ENCODE measurements around the gene CLIP2.
"Not testable (repeated sequence)": the region's sequence is repeated elsewhere in the genome, so short reads cannot be mapped to it uniquely, and the experiment has no call there.

CLIP2 gene

DNA sequence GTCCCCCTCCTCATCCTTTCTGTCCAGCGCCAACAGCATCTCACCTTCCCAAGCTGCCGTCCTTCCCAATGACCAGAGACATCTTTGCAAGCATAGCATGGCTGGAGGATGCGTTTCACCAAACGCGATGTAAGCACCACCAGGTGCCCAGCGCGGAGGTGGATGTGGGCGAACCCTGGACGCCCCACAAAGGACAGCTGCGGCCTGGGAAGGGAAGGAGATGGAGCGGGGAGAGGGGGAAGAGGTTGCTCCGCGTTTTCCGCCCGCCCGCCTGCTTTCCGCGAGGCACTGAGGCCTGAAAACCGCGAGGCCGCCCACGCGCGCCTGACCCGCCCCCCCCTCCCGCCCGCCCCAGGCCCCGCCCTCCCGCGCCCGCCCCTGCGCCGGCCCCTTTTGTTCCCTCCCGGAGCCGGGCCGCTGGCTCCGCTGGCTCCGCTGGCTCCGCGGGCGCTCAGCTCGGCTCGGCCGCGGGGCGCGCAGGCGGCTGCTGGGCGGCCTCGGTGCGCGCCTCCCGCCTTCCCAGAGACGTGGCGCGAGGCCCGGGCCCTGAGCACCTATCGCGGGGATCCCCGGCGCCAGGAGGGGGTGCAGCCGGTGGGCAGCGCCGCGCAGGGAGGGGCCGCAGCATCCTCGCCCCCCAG lies at the start of gene CLIP2:
Gene CLIP2, plus strand, starts transcription at position 390 of the 641 bp plus-strand sequence. CDS start 28,140 bp downstream, outside the sequence.
- peak; percentile 60 for DNase-seq

DNA sequence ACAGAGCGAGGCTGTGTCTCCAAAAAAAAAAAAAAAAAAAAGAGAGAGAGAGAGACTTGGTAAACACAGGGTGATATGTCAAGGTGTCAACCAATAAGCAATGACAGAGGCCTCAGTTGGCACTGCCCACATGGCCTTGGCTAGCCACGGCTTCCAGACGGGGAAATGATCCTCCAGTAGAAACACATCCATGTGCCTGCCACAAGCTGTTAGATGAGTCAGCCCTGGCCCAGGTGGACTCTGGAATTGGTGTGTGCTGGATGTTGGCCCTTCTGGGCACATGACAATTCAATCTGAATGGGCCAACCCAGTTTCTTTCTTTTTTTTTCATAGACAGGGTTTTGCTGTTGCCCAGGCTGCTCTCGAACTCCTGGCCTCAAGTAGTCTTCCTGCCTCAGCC lies 48.7 kb upstream of the CLIP2 start:
- no peak for DNase-seq

DNA sequence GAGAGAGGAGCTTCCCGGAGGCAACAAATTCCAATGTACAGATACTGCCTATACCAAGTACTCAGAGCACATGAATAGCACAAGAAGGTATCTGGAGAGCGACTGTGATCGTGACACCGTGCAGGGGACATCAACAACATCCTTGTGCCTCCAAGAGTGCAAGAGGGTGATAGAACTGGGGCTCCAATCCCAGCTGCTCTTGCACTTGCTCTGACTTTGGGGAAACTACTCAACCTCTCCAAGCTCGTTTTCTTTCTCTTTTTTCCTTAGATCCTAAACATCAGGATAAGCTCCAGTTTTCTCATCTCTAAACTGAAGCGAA lies 47.1 kb upstream of the CLIP2 start:
- no peak for DNase-seq

DNA sequence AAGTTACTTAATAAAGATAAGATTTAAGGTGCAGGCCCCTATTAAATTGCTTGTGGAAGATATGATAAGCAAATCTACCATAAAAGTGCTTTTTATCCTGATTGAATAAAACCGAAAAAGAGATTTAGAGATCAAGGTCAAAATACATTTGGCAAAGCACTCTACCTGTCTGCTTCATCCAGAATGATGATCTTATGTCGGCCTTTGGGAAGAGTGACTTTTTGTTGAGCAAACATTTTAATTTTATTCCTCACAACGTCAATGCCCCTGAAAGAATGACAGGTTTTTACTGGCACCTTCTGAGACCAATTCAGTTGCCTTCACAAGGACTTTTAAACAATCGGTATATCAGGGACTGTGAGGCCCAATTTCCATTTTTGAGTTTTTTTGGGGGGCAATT lies 42.7 kb upstream of the CLIP2 start:
- no peak for DNase-seq

DNA sequence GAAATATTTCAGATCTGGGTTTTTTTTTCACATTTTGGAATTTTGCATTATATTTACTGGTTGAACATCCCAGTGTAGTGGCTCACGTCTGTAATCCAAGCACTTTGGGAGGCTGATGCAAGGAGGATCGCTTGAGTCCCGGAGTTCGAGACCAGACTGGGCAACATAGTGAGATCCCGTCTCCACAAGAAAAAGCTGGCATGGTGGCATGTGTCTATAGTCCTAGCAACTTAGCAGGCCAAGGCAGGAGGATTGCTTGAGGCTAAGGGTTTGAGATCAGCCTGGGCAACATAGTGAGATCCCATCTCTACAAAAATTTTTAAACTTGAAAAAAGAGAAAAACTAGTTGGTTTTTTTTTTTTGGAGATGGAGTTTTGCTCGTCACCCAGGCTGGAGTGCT lies 41.1 kb upstream of the CLIP2 start:
- no peak for DNase-seq

DNA sequence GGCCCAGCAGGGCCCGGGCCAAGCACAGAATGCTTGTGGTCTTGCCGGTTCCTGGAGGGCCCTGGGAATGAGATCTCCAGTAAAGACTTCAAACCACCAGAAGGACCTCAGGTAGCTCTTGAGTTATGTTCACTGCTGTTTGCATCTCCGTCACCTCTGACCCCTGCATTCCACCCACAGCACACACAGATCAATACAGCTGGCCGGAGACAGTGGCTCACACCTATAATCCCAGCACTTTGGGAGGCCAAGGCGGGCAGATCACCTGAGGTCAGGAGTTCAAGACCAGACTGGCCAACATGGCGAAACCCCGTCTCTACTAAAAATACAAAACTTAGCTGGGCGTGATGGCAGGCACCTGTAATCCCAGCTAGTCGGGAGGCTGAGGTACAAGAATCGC lies 40.1 kb upstream of the CLIP2 start:
- DNase-seq, result not testable (repeated sequence)

DNA sequence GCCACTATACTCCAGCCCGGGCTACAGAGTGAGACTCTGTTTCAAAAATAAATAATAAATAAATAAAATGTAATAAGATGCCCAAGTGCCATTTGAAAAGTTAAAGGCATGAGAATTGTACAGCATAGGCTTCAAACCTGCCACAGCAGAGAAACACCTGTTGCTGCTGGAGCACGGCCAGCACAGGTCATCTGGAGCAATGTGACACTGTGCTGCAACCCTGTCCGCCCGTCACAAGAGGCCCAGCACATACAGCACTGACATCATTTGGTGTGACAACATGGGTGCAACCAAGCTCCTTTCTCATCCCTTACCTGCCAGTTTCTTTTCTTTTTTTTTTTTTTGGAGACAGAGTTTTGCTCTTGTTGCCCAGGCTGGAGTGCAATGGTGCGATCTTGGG lies 36.3 kb upstream of the CLIP2 start:
- no peak for DNase-seq

DNA sequence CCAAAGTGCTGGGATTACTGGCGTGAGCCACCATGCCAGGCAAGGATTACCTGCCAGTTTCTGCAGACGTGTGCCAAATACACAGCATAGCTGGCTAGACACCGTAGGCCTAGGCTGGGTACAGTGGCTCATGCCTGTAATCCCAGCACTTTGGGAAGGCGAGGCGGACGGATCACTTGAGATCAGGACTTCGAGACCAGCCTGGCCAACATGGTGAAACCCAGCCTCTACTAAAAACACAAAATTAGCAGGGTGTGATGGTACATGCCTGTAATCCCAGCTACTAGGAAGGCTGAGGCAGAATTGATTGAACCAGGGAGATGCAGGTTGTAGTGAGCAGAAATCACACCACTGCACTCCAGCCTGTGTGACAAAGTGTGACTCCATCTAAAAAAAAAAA lies 35.9 kb upstream of the CLIP2 start:
- no peak for DNase-seq

DNA sequence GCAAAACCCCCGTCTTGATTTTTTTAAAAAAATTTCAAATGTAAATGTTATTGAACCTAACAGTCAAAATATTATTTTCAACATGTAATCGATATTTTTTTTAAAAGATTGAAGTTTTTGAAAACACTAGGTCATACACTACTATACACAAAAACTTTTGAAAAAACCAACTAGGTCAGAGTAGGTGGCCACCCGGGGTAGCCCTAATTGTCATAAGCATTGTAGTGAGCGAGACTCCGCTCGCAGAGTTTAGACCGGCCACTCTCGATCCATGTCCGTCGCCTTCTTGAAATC lies 35.4 kb upstream of the CLIP2 start:
- no peak for DNase-seq

DNA sequence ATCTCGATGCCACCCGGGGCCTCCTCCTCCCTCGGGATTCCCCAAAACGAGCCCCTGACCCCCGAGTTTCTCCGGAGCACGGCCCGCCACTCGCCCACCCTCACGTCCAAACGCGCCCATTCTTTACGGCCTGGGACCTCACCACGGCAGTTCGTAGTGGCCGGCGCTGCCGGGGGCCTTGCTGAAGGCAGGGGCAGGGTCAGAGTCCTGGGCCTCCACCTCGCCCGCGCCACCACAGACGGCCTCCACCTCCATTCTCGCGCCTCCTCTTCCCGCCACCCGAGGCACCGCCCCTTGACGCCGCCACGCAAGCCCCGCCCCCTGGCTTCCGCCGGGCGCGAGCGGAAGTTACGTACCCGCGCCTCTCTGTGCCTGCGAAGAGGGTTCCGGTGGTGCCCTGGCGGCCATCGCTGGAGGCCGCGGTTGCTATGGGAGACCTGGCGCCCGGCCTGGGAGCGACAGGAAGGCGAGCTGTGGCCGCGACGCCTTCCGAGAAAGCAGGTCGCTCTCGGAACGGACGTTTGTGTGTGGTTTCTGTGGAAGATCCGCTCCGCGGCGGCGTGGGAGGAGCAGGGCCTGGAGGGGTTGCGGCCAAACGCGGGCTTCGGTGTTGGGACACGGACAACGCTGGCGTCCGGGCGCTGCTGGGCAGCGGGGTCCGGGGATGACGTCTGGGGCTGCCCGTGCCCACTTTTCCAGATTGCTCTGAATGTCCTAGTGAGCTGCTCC lies 34.9 kb upstream of the CLIP2 start, which contains the start of gene RFC2:
Gene RFC2, minus strand, starts transcription at position 271 of the 729 bp plus-strand sequence. Its CDS starts 16 bp downstream, at position 255.
- peak; percentile 98 for DNase-seq

DNA sequence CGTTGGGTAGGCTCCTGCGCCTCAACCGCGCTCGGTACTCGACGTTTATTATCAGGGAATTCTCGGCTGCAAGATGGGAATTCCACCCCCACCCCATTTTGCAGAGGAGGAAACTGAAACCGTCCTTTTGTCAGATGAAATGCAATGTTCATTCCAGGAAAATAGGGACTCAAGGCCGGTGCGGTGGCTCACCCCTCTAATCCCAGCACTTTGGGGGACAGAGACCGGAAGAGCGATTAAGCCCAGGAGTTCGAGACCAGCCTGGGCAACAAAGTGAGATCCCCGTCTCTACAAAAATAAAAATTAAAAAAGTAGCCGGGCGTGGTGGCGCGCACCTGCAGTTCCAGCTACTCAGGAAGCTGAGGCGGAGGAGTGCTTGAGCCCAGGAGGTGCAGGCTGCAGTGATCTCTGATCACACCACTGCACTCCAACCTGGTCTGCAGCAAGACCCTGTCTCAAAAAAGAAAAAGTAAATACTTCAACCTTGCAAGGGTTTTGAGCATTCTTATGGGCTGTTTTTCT lies 34.3 kb upstream of the CLIP2 start:
- DNase-seq, result no peak

DNA sequence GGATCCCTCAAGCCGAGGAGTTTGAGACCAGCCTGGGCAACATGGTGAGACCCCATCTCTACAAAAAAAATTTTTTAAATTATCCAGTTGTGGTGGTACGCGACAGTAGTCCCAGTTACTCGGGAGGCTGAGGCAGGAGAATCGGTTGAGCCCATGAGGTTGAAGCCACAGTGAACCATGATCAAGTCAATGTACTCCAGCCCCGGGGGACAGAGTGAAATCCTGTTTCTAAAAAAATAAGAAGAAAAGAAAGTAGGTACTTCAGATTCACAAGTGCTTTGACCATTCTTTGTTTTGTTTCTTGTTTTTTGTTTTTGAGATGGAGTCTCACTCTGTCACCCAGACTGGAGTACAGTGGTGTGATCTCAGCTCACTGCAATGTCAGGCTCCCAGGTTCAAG lies 33.7 kb upstream of the CLIP2 start:
- not testable (repeated sequence) for DNase-seq

DNA sequence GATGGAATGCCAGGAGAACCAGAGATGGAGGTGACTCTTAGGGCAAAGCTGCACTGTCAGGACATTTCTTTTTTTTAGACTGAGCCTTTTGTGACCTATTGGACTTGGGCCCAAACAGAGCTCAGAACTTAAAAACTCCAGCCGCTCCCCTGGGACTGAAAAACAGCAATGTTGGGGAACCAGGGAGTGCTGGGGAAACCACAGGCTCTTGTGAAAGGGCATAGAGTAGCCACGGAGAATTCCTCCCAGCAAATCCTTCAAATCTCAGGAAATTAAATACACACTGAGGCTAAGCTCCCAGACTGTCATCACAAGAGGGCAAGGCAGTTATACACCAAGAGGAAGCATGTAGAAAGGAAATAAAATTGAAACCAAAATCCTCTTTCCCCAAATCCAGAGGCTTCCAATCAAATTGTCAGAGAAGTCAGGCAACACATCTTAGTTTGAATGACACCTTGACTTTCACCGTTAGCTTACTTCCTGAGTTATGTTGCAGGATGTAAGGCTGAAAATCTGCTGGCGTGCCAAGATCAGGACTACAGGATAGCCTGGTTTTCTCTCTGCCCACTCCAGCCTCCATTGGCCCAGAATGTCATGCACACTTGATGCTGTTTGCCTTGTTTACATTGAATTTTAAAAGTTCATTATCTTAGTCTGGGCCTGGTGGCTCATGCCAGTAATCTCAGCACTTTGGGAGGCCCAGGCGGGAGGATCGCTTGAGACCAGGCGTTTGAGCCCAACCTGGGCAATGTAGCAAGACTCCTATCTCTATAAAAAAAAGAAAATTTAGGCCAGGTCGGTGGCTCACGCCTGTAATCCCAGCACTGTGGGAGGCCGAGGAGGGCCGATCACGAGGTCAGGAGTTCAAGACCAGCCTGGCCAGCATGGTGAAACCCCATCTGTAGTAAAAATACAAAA lies 32.5 kb upstream of the CLIP2 start:
- no peak for DNase-seq

DNA sequence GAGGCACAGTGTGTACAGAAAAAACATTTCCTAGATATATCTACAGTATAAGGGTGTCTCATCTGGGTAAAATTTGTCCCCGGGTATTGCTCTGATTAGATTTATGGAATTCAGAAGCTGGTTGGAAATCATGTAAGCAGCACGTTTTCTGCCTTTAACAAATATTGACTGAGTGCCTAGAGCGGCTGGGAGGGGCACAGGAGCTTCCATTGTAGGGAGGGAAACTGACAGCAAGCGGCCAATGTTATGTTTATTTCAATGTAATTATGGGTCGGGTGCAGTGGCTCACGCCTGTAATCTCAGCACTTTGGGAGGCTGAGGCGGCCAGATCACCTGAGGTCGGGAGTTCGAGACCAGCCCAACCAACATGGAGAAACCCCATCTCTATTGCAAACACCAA lies 30.6 kb upstream of the CLIP2 start:
- no peak for DNase-seq

DNA sequence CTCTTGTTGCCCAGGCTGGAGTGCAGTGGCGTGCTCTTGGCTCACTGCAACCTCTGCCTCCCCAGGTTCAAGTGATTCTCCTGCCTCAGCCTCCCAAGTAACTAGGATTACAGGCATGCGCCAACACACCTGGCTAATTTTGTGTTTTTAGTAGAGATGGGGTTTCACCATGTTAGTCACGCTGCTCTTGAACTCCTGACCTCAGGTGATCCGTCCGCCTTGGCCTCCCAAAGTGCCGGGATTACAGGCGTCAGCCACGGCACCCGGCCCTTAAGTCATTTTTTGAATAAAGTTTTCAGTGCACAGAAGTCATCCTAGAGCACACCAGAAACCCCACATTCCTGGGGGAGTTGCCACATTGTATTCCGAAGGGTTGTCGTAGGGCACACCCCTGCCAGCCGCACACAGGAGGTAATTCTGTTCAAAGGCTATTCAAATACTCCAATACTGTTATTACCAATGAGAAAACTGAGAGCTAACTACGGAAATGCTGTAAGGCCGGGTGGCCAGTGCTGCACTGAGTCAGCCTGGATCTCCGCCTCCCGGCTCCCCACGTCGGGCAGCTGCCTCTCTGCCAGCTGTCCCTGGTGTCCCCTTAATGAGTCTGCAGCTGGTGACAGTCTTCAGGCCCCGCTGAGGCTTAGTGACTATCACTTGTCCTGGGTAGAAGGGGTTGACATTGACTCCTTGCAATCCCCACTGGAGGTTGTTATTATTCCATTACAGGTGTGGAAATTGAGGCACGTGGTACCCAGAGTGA lies 26.4 kb upstream of the CLIP2 start:
- DNase-seq, result no peak

DNA sequence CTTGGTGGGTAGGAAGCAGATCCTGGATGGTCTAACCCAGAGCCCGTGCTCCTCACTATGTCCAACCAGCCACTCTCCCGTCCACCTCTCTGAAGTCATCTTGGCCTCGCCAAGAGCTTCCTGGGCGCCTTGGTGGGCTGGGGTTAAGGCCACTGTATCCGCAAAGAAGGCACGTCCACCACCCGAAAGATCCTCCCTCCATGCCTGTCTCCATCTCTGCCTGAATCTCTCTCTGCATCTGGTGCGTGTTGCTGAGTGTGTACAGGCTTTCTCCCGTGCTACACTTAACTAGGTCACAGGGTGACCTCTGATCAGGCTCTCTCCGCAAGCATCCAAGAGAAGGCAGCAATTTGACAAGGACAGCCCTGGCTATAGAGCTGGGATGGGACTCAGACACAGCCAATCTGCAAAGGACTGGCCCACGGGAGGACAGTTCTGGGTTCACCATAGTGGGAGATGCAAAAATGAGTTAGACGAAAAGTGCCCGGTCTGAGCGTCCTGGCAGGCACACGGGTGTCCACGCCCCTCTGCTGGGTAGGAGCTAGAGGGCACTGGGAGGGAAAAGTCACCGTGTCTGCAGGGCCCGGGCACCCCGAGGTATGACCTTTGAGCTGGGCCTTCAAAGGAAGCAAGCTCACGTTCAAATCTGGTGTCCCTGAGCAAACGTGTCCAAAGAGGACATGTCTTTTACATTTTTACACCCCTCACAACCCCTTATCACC lies 25.6 kb upstream of the CLIP2 start:
- no peak for DNase-seq

DNA sequence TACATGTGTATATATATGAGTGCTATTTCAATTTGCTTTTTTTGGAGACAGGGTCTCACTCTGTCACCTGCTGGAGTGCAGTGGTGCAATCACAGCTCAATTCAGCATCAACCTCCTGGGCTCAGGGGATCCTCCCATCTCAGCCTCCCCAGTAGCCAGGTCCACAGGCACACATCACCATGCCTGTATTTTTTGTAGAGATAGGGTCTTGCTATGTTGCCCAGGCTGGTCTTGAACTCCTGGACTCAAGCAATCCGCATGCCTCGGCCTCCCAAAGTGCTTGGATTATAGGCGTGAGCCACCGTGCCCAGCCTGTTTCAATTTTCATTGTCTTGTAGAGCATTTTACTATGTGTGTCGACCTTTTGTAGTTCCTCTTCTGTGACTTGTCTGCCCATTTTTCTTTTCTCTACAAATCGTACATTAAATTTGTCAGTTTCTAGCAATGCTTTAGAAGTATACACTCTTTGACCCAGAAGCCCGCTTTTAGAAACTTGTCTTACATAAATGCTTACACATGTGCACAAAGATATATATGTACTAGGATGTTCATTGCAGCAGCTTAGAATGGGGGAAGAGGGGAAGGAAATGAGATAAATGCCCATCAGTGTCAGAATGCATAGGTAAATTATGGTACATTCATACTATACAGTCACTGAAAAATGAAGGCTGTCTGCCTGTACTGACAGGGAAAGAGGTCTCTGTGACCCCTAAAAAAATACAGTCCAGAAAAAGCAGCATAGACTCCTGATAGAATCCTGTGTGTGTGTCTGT lies 22.8 kb upstream of the CLIP2 start:
- DNase-seq, result peak; percentile 23

DNA sequence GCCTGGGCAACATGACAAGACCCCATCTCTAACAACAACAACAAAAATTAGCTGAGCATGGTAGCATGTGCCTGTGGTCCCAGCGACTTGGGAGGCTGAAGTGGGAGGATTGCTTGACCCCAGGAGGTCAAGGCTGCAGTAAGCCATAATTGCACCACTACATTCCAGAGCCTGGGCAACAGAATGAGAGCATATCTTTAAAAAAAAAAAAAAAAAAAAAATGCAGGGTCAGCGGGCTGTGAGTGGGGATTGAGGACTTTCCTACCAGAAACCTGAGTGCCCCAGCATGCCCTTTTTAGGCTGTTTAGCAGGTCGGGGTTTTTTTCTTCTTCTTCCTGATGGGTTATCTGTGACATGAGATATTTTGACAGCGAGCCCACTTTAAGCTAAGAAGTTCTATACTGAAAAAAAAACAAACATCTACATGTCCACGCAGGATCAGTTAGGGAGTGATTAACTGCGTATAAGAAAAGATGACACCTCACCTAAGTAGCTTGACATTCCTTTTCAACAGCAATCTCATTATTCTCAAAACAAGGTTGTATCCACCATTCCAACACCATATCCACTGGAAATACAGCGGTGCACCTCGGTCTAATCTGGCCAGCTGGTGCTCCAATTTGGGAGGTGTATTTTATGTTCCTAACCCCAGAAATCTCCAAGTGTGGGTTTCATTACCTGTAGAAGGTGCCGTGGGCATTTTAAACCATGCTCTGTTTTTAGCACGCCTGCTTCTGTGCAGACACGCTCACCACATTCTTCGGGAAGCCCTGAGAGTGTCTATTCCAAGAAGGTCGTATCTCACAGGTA lies 21.2 kb upstream of the CLIP2 start:
- DNase-seq, result no peak

DNA sequence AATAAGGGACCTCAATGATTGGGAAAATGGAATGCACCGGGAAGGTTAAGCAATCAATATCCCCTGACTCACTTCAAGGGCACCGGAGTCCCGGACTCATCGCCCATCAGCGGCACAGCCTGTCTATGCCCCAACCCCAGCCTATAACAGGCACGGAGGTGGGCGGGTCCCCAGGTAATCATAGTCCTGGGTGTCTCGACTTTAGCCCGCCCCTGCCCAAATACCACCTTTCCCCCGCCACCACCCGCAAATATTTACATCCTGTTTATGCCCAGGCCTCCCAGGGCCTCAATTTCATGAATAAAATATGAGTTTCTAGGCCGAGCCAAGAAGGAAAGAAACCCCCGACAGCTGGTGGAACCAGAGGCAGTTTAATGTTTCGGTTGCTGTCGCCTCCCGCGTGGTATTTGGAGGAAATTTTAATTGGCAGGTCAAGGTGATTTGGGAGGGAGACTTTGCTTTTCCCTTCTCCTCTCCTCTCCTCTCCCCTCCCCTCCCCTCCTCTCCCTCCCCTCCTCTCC lies 19.4 kb upstream of the CLIP2 start:
- peak; percentile 57 for DNase-seq

DNA sequence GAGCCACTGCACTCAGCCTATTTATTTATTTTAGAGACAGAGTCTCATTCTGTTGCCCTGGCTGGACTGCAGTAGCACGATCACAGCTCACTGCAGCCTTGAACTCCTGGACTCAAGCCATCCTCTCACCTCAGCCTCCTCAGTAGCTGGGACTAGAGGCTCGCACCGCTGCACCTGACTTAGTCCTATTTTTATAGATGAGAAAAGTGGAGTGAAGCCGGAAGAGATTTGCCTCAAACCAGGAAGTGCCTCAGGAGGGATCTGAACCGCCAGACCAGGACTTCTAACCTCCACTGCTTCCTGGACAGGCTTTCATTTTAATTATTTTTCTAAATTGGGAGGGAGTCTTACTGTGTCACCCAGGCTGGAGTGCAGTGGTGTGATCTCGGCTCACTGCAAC lies 17.5 kb upstream of the CLIP2 start:
- peak; percentile 55 for DNase-seq
